ENCODE measurements around the gene LRRFIP2. TPM values are rescaled to one million over a fixed set of nuclear protein-coding genes. Genes with fewer than 3 reads are reported as not detected.

Gene LRRFIP2
- total RNA-seq, 1 experiment from 2014 or later = 40.2 TPM

- TF ChIP-seq CTCF (conservative IDR thresholded peaks at IDR 0.05) (no peak), EZH2 (IDR thresholded peaks at IDR 0.05; ENCODE audit: low read depth) (no peak)
- no peak overlapping the region for H3K4me3 ChIP-seq
- no peaks in the 10 kb centered on the region for H4K20me1 ChIP-seq (ENCODE audit: insufficient read depth)
- intact Hi-C loops (cut with micrococcal nuclease; ENCODE audit: unreplicated experiment) = no loop called here
- no peaks in the 10 kb centered on the region for H3K36me3 ChIP-seq (ENCODE audit: low read depth)
- CTCF ChIA-PET = no interaction called here
- no peak overlapping the region for H2AFZ ChIP-seq
- peaks cover 14% of the 10 kb centered on the region for H3K4me1 ChIP-seq (replicated peaks; ENCODE audit: insufficient read depth)
- H3K9me2 ChIP-seq (ENCODE audit: insufficient read depth) = no peaks in the 10 kb centered on the region
- H3F3A ChIP-seq (ENCODE audit: insufficient read depth, low read depth) = no peaks in the 10 kb centered on the region
- H3K27me3 ChIP-seq (ENCODE audit: insufficient read depth, low read depth) = no peaks in the 10 kb centered on the region
- no peaks in the 10 kb centered on the region for H3K79me2 ChIP-seq (ENCODE audit: low read depth)
- BruUV-seq (replicated peaks) = no TSS peak
- no peak overlapping the region for H3K4me2 ChIP-seq
- H3K9me3 ChIP-seq (ENCODE audit: insufficient read depth, low read depth) = no peaks in the 10 kb centered on the region
- no peak for DNase-seq
- POLR2A ChIA-PET (ENCODE audit: unreplicated experiment) = no interaction called here
- H3K27ac ChIP-seq = peak overlapping the region; percentile 46
These were observed 42.6 kb downstream of the LRRFIP2 start for GRCh38 chr3:37131860-37132144.

GRCh38 chr3:37130984-37131859 is 43.2 kb downstream of the LRRFIP2 start:
- intact Hi-C loops (cut with micrococcal nuclease; ENCODE audit: unreplicated experiment) = no loop called here
- Histone ChIP-seq H3K4me2 (no peak overlapping the region), H3K79me2 (ENCODE audit: low read depth) (no peaks in the 10 kb centered on the region), H3K9me2 (ENCODE audit: insufficient read depth) (no peaks in the 10 kb centered on the region), H4K20me1 (ENCODE audit: insufficient read depth) (no peaks in the 10 kb centered on the region), H3K27me3 (ENCODE audit: insufficient read depth, low read depth) (no peaks in the 10 kb centered on the region), H3K4me3 (no peak overlapping the region), H3K9me3 (ENCODE audit: insufficient read depth, low read depth) (no peaks in the 10 kb centered on the region), H3K27ac (peak overlapping the region; percentile 46), H3K36me3 (ENCODE audit: low read depth) (no peaks in the 10 kb centered on the region), H3K4me1 (replicated peaks; ENCODE audit: insufficient read depth) (peaks cover 15% of the 10 kb centered on the region), H3F3A (ENCODE audit: insufficient read depth, low read depth) (no peaks in the 10 kb centered on the region), H2AFZ (no peak overlapping the region)
- ChIA-PET CTCF (no interaction called here), POLR2A (ENCODE audit: unreplicated experiment) (no interaction called here)
- BruUV-seq (replicated peaks) = no TSS peak
- DNase-seq = no peak
- TF ChIP-seq CTCF (conservative IDR thresholded peaks at IDR 0.05) (no peak), EZH2 (IDR thresholded peaks at IDR 0.05; ENCODE audit: low read depth) (no peak)

GRCh38 chr3:37130448-37130847 is 43.9 kb downstream of the LRRFIP2 start:
- no peaks in the 10 kb centered on the region for H4K20me1 ChIP-seq (ENCODE audit: insufficient read depth)
- no peak overlapping the region for H3K4me3 ChIP-seq
- H3K27ac ChIP-seq = no peak overlapping the region
- no peaks in the 10 kb centered on the region for H3K79me2 ChIP-seq (ENCODE audit: low read depth)
- H3F3A ChIP-seq (ENCODE audit: insufficient read depth, low read depth) = peaks cover 6% of the 10 kb centered on the region; the same call in 1 of the 2 replicates
- intact Hi-C loops (cut with micrococcal nuclease; ENCODE audit: unreplicated experiment) = no loop called here
- no peak for TF ChIP-seq CTCF (conservative IDR thresholded peaks at IDR 0.05)
- TF ChIP-seq EZH2 (IDR thresholded peaks at IDR 0.05; ENCODE audit: low read depth) = no peak
- no TSS peak for BruUV-seq (replicated peaks)
- peaks cover 23% of the 10 kb centered on the region for H3K4me1 ChIP-seq (replicated peaks; ENCODE audit: insufficient read depth)
- no peaks in the 10 kb centered on the region for H3K9me2 ChIP-seq (ENCODE audit: insufficient read depth)
- POLR2A ChIA-PET (ENCODE audit: unreplicated experiment) = no interaction called here
- no peaks in the 10 kb centered on the region for H3K9me3 ChIP-seq (ENCODE audit: insufficient read depth, low read depth)
- no peak overlapping the region for H2AFZ ChIP-seq
- CTCF ChIA-PET = no interaction called here
- no peaks in the 10 kb centered on the region for H3K36me3 ChIP-seq (ENCODE audit: low read depth)
- H3K4me2 ChIP-seq = no peak overlapping the region
- H3K27me3 ChIP-seq (ENCODE audit: insufficient read depth, low read depth) = no peaks in the 10 kb centered on the region
- no peak for DNase-seq

Data from PC-9 (cell line).